ENCODE measurements around the gene RPS8. TPM values are rescaled to one million over a fixed set of nuclear protein-coding genes. Genes with fewer than 3 reads are reported as not detected.
"Not testable (repeated sequence)": the region's sequence is repeated elsewhere in the genome, so short reads cannot be mapped to it uniquely, and the experiment has no call there.

Gene RPS8
- total RNA-seq, 1 donor from 2014 or later = 2,620 TPM

DNA sequence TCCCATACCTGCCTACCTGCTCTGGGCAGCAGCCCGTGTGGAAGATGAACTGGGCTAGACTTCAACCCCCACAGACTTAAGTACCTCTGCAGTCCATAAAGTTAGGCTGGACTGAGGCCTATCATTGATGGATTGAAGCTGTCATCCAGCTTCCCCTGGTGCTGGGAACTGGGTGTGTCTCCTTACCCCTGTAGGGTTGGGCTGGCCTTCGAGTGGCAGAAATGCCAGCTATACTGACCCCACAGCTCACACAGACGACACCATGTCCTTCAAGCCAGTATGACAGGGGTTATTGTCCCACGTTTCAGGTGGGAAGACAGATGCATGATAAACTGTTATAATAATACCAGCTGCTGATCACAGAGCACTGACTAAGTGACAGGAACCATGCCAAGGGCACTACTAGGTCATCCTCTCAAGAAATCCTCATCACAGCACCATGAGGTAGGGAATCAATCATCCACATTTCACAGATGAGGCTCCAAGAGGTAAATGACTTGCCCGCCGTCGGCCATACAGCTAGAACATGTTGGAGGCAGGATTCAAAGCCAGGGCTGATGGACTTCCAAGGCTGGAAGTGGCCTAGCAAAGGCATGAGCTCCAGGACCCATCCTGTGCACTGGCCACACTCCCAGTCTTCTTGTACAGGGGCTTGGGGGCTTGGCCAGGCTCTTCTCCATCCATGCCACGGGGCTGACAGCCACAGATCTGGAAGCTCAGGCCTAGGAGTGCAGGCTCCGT lies 12.9 kb downstream of the RPS8 start, which contains the start of gene BEST4:
TSS of gene BEST4 (minus strand) at position 51 of the 741 bp plus-strand sequence. CDS start 465 bp downstream, outside the sequence.
- no peak within 1 kb of the TSS for H3K4me3 Mint-ChIP-seq
- TF ChIP-seq CTCF (conservative IDR thresholded peaks at IDR 0.05) = no peak
- DNase-seq (ENCODE audit: extremely low spot score, unreplicated experiment) = no peak
- no peaks in the 10 kb centered on the region for H3K36me3 Mint-ChIP-seq
- no peaks in the 10 kb centered on the region for H3K9me3 Mint-ChIP-seq
- H3K4me1 Mint-ChIP-seq (ENCODE audit: unreplicated experiment) = peaks cover 26% of the 10 kb centered on the region
- peak within 1 kb of the TSS; percentile 18 for H3K27ac Mint-ChIP-seq
- H3K27me3 Mint-ChIP-seq = no peaks in the 10 kb centered on the region

DNA sequence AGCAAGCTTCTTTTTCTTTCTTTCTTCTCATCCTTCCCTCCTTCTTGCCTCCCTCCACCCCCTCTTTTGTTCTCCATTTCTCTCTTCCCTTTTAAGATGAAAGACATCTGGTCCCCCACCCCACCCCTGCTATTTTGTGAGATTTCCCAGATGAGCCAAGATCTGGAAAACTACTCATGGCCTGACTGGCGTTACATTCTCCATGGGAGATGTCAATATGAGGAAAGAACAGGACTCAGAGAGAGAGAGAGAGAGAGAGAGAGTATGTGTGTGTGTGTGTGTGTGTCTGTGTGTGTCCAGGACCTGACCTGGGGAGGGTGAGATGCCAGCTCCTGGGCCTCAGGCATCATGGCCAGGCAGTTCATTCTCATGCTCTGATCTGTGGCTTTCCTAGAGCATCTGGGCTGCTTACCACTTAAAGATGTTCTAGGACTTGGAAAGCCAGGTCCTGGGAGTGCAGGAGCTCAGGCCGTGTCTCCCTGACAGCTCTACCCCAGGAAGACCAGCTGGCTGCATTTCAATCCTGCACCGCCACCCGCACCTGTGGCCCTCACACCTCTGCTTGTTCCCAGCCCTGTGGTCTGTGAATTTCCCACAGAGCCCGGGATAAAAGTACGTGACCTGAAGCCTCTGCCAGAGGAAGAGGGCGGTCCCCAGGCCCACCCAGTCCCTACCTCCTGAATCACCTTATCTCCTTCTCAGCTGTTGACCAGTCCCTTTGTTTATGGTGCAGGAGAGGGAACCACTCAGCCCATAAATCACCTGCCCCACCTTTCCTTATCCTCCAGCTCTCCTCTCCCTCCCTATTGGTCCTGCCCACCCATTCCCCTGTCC lies 15.8 kb downstream of the RPS8 start:
- H3K4me1 Mint-ChIP-seq (ENCODE audit: unreplicated experiment) = peaks cover 13% of the 10 kb centered on the region
- TF ChIP-seq CTCF (conservative IDR thresholded peaks at IDR 0.05) = no peak
- H3K4me3 Mint-ChIP-seq = no peak overlapping the region
- H3K27me3 Mint-ChIP-seq = no peaks in the 10 kb centered on the region
- no peak overlapping the region for H3K27ac Mint-ChIP-seq
- no peaks in the 10 kb centered on the region for H3K9me3 Mint-ChIP-seq
- no peak for DNase-seq (ENCODE audit: extremely low spot score, unreplicated experiment)
- no peaks in the 10 kb centered on the region for H3K36me3 Mint-ChIP-seq

- DNase-seq (ENCODE audit: extremely low spot score, unreplicated experiment) = no peak
- H3K4me1 Mint-ChIP-seq (ENCODE audit: unreplicated experiment) = peaks cover 9% of the 10 kb centered on the region
- no peak overlapping the region for H3K4me3 Mint-ChIP-seq
- no peak for TF ChIP-seq CTCF (conservative IDR thresholded peaks at IDR 0.05)
- no peaks in the 10 kb centered on the region for H3K27me3 Mint-ChIP-seq
- no peaks in the 10 kb centered on the region for H3K9me3 Mint-ChIP-seq
- H3K27ac Mint-ChIP-seq = peak overlapping the region; percentile 20
- no peaks in the 10 kb centered on the region for H3K36me3 Mint-ChIP-seq
Observed at GRCh38 chr1:44792736-44793502, 17.6 kb downstream of the RPS8 start.

DNA sequence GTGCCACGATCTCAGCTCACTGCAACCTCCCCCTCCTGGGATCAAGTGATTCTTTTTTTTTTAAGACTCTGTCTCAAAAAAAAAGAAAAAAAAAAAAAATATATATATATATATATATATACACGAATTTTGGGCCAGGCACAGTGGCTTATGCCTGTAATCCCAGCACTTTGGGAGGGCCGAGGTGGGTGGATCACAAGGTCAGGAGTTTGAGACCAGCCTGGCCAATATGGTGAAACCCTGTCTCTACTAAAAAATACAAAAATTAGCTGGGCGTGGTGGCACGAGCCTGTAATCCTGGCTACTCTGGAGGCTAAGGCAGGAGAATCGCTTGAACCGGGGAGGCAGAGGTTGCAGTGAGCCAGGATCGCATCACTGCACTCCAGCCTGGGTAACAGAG lies 22.5 kb downstream of the RPS8 start:
- H3K36me3 Mint-ChIP-seq; H3K4me3 Mint-ChIP-seq; H3K27me3 Mint-ChIP-seq; H3K27ac Mint-ChIP-seq; DNase-seq (ENCODE audit: extremely low spot score, unreplicated experiment); H3K9me3 Mint-ChIP-seq: not testable (repeated sequence)
- peaks cover 20% of the 10 kb centered on the region for H3K4me1 Mint-ChIP-seq (ENCODE audit: unreplicated experiment)

- Mint-ChIP-seq H3K27me3 (no peaks in the 10 kb centered on the region), H3K9me3 (no peaks in the 10 kb centered on the region), H3K36me3 (peaks cover 11% of the 10 kb centered on the region), H3K4me1 (ENCODE audit: unreplicated experiment) (peaks cover 15% of the 10 kb centered on the region), H3K4me3 (peak overlapping the region; percentile 59), H3K27ac (peak overlapping the region; percentile 99)
- TF ChIP-seq CTCF (conservative IDR thresholded peaks at IDR 0.05) = no peak
- no peak for DNase-seq (ENCODE audit: extremely low spot score, unreplicated experiment)
Observed at GRCh38 chr1:44798481-44799365, 23.4 kb downstream of the RPS8 start.
